Dermis microvascular lymphatic vessel endothelial cell (primary cell): Measurements from ENCODE around the gene CHDH. TPM values are rescaled to one million over a fixed set of nuclear protein-coding genes. Genes with fewer than 3 reads are reported as not detected.

Experiments
- DNase-seq, 2 donors: peaks; one replicate each; pipeline versions ENCODE4 v3.0.0 to v3.0.0-alpha.2; 2010; ENCODE audit warnings: low read depth in 2 of 2
- total RNA-seq: library from RNA; depleted of rRNA; stranded (reverse); fragments of >200 nt; gene quantifications from 2 replicates; pipeline ENCODE4 v1.2.1, GENCODE V29; 2014

The CHDH gene
- total RNA-seq, 1 donor from 2014 or later, result 0.26 TPM

GRCh38 chr3:53823956-53824657 lies 22.1 kb downstream of the CHDH start:
- DNase-seq, result no peak

GRCh38 chr3:53823026-53823955 lies 22.9 kb downstream of the CHDH start:
- no peak for DNase-seq

GRCh38 chr3:53822331-53822741 lies 23.9 kb downstream of the CHDH start:
- DNase-seq, result no peak

GRCh38 chr3:53821631-53822121 lies 24.5 kb downstream of the CHDH start:
- DNase-seq, result no peak

- no peak for DNase-seq
These were observed 25.3 kb downstream of the CHDH start for GRCh38 chr3:53820756-53821580.

GRCh38 chr3:53820084-53820483 lies 26.1 kb downstream of the CHDH start:
- no peak for DNase-seq

GRCh38 chr3:53819163-53819868 lies 26.9 kb downstream of the CHDH start:
- DNase-seq, result no peak

- no peak for DNase-seq
These were observed 27.7 kb downstream of the CHDH start for GRCh38 chr3:53818221-53819162.

- no peak for DNase-seq
These were observed 28.4 kb downstream of the CHDH start for GRCh38 chr3:53817809-53818208.

- DNase-seq, result no peak
These were observed 29.0 kb downstream of the CHDH start for GRCh38 chr3:53817211-53817610.

GRCh38 chr3:53816425-53816824 lies 29.8 kb downstream of the CHDH start:
- no peak for DNase-seq

- no peak for DNase-seq
These were observed 30.6 kb downstream of the CHDH start for GRCh38 chr3:53815651-53816050.

GRCh38 chr3:53815067-53815466 lies 31.2 kb downstream of the CHDH start:
- no peak for DNase-seq

- DNase-seq, result no peak
These were observed 32.3 kb downstream of the CHDH start for GRCh38 chr3:53813876-53814275.

- DNase-seq, result no peak
These were observed 33.0 kb downstream of the CHDH start for GRCh38 chr3:53813229-53813628.

- DNase-seq, result no peak
These were observed 33.8 kb downstream of the CHDH start for GRCh38 chr3:53812434-53812833.

GRCh38 chr3:53811143-53811927 lies 34.9 kb downstream of the CHDH start:
- DNase-seq, result no peak

- DNase-seq, result no peak
These were observed 36.3 kb downstream of the CHDH start for GRCh38 chr3:53809764-53810400.

- DNase-seq, result no peak
These were observed 37.0 kb downstream of the CHDH start for GRCh38 chr3:53809267-53809666.
